Body of pancreas (tissue), 4 donors: ENCODE data around the gene SLC6A1. TPM values are rescaled to one million over a fixed set of nuclear protein-coding genes. Genes with fewer than 3 reads are reported as not detected.

ENCODE experiments used
- ATAC-seq: fragments of 150-250 bp; one replicate; pipeline ENCODE4 v1.9.1; 2016
- DNase-seq, 4 donors: peaks; one replicate each; pipeline ENCODE4 v3.0.0-alpha.2; 2019
- H3K27ac ChIP-seq, 4 donors: fragments of 200-600 bp; sonication (generic); 1 replicate in 3 of 4; 2 replicates in 1 of 4; pipeline versions ENCODE4 v1.5.1 to v1.6.1; 2016 to 2019; ENCODE audit warnings: mild to moderate bottlenecking in 1 of 4, mixed read lengths in 1 of 4, moderate library complexity in 1 of 4
- H3K27me3 ChIP-seq, 2 donors: fragments of 200-600 bp; sonication (generic); one replicate each; pipeline ENCODE4 v1.6.0; 2016; ENCODE audit warnings: mild to moderate bottlenecking in 1 of 2
- H3K36me3 ChIP-seq, 2 donors: fragments of 200-600 bp; sonication (generic); replicated peaks in 1 of 2; 2 replicates each; pipeline ENCODE4 v1.5.1; 2016; ENCODE audit warnings: low read depth in 2 of 2; ENCODE audit not compliant: insufficient read depth in 1 of 2
- H3K4me1 ChIP-seq: fragments of 200-600 bp; sonication (generic); one replicate; pipeline ENCODE4 v1.6.0; 2016
- H3K4me3 ChIP-seq, 2 donors: fragments of 200-600 bp; sonication (generic); 1 replicate in 1 of 2; 2 replicates in 1 of 2; pipeline ENCODE4 v1.5.1; 2016 to 2019
- H3K9me3 ChIP-seq, 3 donors: fragments of 200-600 bp; sonication (generic); 1 replicate in 2 of 3; 2 replicates in 1 of 3; pipeline ENCODE4 v1.5.1; 2016
- POLR2A ChIP-seq, 3 donors: fragments of 450-650 bp; IDR thresholded peaks; one replicate each; pipeline ENCODE4 v1.6.1; 2016; ENCODE audit warnings: antibody characterized with exemption in 3 of 3, mild to moderate bottlenecking in 2 of 3
- WGBS, 2 donors: methylation state at CpG; one replicate each; pipeline ENCODE4 v1.1.5; 2017; 5-methylcytosine and 5-hydroxymethylcytosine counted together
- intact Hi-C: fragments of 100-400 bp; cut with DNase I; formaldehyde crosslinking; loops from one replicate; pipeline ENCODE4 v1.15.1; 2023
- total RNA-seq, 2 donors: library from RNA; depleted of rRNA; stranded (reverse); fragments of >200 nt; gene quantifications; one replicate each; pipeline ENCODE4 v1.1.0, GENCODE V29; 2016
- TF ChIP-seq, protein P1 (sequence below), 7 experiments: fragments of 450-650 bp in 4 of 7; fragments of 200-600 bp in 3 of 7; sonication (generic) in 3 of 7; IDR thresholded peaks; one replicate each; pipeline ENCODE4 v1.5.1; 2016 to 2019; ENCODE audit warnings: antibody characterized with exemption in 7 of 7

SLC6A1 gene
- total RNA-seq, 2 donors from 2014 or later = 0.26 to 0.66 TPM

GRCh38 chr3:10993729-10994065 is 1.1 kb downstream of the SLC6A1 start:
- H3K4me1 ChIP-seq = peaks cover 12% of the 10 kb centered on the region
- no peaks in the 10 kb centered on the region for H3K9me3 ChIP-seq
- peaks cover 0 to 10% of the 10 kb centered on the region in 2 donors for H3K27me3 ChIP-seq
- TF ChIP-seq, protein P1, sequence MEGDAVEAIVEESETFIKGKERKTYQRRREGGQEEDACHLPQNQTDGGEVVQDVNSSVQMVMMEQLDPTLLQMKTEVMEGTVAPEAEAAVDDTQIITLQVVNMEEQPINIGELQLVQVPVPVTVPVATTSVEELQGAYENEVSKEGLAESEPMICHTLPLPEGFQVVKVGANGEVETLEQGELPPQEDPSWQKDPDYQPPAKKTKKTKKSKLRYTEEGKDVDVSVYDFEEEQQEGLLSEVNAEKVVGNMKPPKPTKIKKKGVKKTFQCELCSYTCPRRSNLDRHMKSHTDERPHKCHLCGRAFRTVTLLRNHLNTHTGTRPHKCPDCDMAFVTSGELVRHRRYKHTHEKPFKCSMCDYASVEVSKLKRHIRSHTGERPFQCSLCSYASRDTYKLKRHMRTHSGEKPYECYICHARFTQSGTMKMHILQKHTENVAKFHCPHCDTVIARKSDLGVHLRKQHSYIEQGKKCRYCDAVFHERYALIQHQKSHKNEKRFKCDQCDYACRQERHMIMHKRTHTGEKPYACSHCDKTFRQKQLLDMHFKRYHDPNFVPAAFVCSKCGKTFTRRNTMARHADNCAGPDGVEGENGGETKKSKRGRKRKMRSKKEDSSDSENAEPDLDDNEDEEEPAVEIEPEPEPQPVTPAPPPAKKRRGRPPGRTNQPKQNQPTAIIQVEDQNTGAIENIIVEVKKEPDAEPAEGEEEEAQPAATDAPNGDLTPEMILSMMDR (IDR thresholded peaks at IDR 0.05) = no peak
- TF ChIP-seq POLR2A (IDR thresholded peaks at IDR 0.05) = no peak
- no peaks in the 10 kb centered on the region for H3K36me3 ChIP-seq
- DNase-seq = no peak
- no peak overlapping the region for H3K27ac ChIP-seq
- H3K4me3 ChIP-seq = no peak overlapping the region
- 14 to 18% methylated on average over 9 of the region's 9 CpGs for WGBS, 2 donors
- intact Hi-C loops = no loop called here
- no peak for ATAC-seq

DNA sequence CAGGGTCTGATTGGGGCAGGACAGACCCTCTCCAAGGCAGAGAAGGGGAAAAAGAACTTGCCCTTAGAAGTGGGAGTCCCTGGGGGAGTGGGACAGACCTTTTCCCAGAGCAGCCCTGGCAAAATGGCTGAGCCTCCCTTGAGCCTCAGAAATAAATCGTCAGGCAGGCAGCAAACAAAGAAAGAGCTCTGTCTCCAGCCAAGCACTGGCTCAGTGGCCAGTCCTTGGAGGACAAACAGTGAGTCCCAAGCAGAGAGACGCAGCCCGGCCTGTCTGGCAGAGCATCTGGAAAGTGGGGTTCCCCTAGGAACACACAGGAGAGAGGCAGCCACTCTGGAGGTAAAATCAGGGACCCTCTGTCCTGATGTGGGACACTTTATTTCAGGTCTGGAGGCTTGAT is 1.8 kb downstream of the SLC6A1 start:
- 19 to 38% methylated on average over 3 of the region's 3 CpGs for WGBS, 2 donors
- intact Hi-C loops = no loop called here
- ATAC-seq = no peak
- Histone ChIP-seq H3K4me3 (no peak overlapping the region), H3K36me3 (no peaks in the 10 kb centered on the region), H3K27ac (no peak overlapping the region), H3K4me1 (peaks cover 12% of the 10 kb centered on the region), H3K27me3 (peaks cover 0 to 10% of the 10 kb centered on the region in 2 donors), H3K9me3 (no peaks in the 10 kb centered on the region)
- DNase-seq = no peak
- TF ChIP-seq, protein P1 (IDR thresholded peaks at IDR 0.05) = no peak
- TF ChIP-seq POLR2A (IDR thresholded peaks at IDR 0.05) = no peak

GRCh38 chr3:10995871-10996270 is 3.3 kb downstream of the SLC6A1 start:
- peaks cover 0 to 10% of the 10 kb centered on the region in 2 donors for H3K27me3 ChIP-seq
- TF ChIP-seq, protein P1 (IDR thresholded peaks at IDR 0.05) = no peak
- TF ChIP-seq POLR2A (IDR thresholded peaks at IDR 0.05) = no peak

DNA sequence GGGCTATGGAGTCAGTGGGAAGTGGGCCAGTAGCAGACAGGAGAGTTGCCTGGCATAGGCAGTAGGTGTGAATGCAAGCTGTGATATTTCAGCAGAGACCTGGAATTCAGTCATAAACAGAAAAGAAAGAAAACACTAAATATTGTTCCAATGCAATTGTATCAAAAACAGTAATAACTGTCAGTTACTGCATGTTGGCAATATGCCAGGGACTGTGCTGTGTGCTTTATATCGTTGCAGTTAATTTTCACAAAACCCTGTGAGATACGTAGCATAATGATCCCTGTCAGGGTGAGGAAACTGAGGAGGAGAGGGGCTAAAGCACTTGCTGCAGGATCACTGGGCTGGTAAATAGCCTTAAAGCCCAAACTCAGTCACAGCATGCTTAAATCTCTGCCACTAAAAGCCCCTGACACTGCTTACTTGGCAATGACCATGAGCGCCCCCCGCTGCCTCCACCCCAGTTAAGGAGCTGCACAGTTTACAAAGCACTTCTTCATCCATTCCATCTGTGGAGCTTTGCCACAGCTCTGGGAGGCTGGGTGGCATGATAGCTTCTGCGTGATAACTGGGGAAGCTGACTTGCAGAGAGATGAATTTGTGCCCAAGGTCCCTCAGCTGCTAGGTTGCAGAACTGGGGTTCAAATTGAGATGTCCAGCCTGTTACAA is 3.9 kb downstream of the SLC6A1 start:
- ATAC-seq (no peak), DNase-seq (no peak)
- TF ChIP-seq, protein P1 (IDR thresholded peaks at IDR 0.05) = no peak
- no peak for TF ChIP-seq POLR2A (IDR thresholded peaks at IDR 0.05)
- H3K27me3 ChIP-seq = peaks cover 0 to 10% of the 10 kb centered on the region in 2 donors
- no peak overlapping the region for H3K27ac ChIP-seq
- intact Hi-C loops = no loop called here
- WGBS, 2 donors = 55 to 59% methylated on average over 5 of the region's 5 CpGs
- no peaks in the 10 kb centered on the region for H3K9me3 ChIP-seq
- no peaks in the 10 kb centered on the region for H3K36me3 ChIP-seq
- H3K4me3 ChIP-seq = no peak overlapping the region
- peaks cover 20% of the 10 kb centered on the region for H3K4me1 ChIP-seq

More at GRCh38 chr3:10995871-10996270, 3.3 kb downstream of the SLC6A1 start:
- Histone ChIP-seq H3K4me1 (peaks cover 14% of the 10 kb centered on the region), H3K4me3 (no peak overlapping the region), H3K36me3 (no peaks in the 10 kb centered on the region), H3K27ac (no peak overlapping the region), H3K9me3 (no peaks in the 10 kb centered on the region)
- no peak for DNase-seq
- ATAC-seq = no peak
- intact Hi-C loops = no loop called here
- 60 to 63% methylated on average over 8 of the region's 8 CpGs for WGBS, 2 donors

DNA sequence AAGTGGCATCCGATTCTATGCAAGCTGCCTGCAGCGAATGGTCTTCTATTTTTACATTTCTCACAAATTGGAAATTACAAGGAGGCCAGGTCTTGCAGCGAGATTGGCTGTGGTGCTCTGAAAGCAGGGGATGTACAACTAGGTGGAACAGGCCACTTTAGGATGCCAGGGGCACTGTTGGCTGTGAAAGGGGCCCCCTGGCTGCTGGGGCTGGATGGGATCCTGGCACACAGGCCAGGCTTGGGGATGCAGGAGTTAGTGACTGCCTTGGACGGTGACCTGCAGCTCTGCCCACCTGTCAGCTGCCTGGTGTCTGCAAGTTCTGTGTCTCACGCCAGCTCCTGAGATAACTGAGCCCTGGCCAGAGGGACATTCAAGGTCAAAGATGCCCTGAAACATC is 4.6 kb downstream of the SLC6A1 start:
- H3K27me3 ChIP-seq = peaks cover 0 to 6% of the 10 kb centered on the region in 2 donors
- no peak overlapping the region for H3K4me3 ChIP-seq
- no peak for DNase-seq
- WGBS, 2 donors = 41 to 46% methylated on average over 5 of the region's 5 CpGs
- H3K27ac ChIP-seq = no peak overlapping the region
- no peaks in the 10 kb centered on the region for H3K36me3 ChIP-seq
- TF ChIP-seq POLR2A (IDR thresholded peaks at IDR 0.05) = no peak
- TF ChIP-seq, protein P1 (IDR thresholded peaks at IDR 0.05) = no peak
- no peak for ATAC-seq
- peaks cover 21% of the 10 kb centered on the region for H3K4me1 ChIP-seq
- no peaks in the 10 kb centered on the region for H3K9me3 ChIP-seq
- intact Hi-C loops = no loop called here
